ENCODE results near the gene PHLPP1.

Gene PHLPP1

GRCh38 chr18:62839874-62840713, 124.8 kb downstream of the PHLPP1 start:
- Histone ChIP-seq H3K27me3 (ENCODE audit: insufficient read depth, low read length, poor library complexity, severe bottlenecking) (no peaks in the 10 kb centered on the region), H2AFZ (ENCODE audit: low read length) (no peak overlapping the region), H3K4me3 (ENCODE audit: low read length, poor library complexity, severe bottlenecking) (no peak overlapping the region), H3K9me2 (replicated peaks; ENCODE audit: low read depth, low read length) (no peaks in the 10 kb centered on the region), H3F3A (ENCODE audit: low read depth) (no peaks in the 10 kb centered on the region), H3K4me2 (ENCODE audit: low read depth, low read length, poor library complexity, severe bottlenecking) (no peak overlapping the region), H3K36me3 (ENCODE audit: insufficient read depth, low read length) (peaks cover 2% of the 10 kb centered on the region; the same call in 1 of the 2 replicates), H3K9ac (ENCODE audit: low read depth, low read length, poor library complexity, severe bottlenecking) (no peak overlapping the region), H3K79me2 (ENCODE audit: insufficient read depth, low read length) (peaks cover 15% of the 10 kb centered on the region; the same call in 1 of the 2 replicates), H3K4me1 (ENCODE audit: insufficient read depth, low read length, poor library complexity, severe bottlenecking) (peaks cover 7% of the 10 kb centered on the region), H3K9me3 (ENCODE audit: insufficient read depth, low read depth, low read length) (no peaks in the 10 kb centered on the region), H4K20me1 (ENCODE audit: insufficient read depth, low read length, poor library complexity, severe bottlenecking) (no peaks in the 10 kb centered on the region)
- TF ChIP-seq CTCF (conservative IDR thresholded peaks at IDR 0.05; ENCODE audit: low read length): no peak
- TF ChIP-seq EZH2phosphoT487 (IDR thresholded peaks at IDR 0.05; ENCODE audit: borderline replicate concordance): no peak

- Histone ChIP-seq H3K4me1 (ENCODE audit: insufficient read depth, low read length, poor library complexity, severe bottlenecking) (peaks cover 20% of the 10 kb centered on the region), H3K79me2 (ENCODE audit: insufficient read depth, low read length) (peaks cover 13% of the 10 kb centered on the region; the same call in 1 of the 2 replicates), H4K20me1 (ENCODE audit: insufficient read depth, low read length, poor library complexity, severe bottlenecking) (no peaks in the 10 kb centered on the region), H3K27me3 (ENCODE audit: insufficient read depth, low read length, poor library complexity, severe bottlenecking) (no peaks in the 10 kb centered on the region), H3K4me2 (ENCODE audit: low read depth, low read length, poor library complexity, severe bottlenecking) (no peak overlapping the region), H3K9me2 (replicated peaks; ENCODE audit: low read depth, low read length) (no peaks in the 10 kb centered on the region), H3K36me3 (ENCODE audit: insufficient read depth, low read length) (peaks cover 2% of the 10 kb centered on the region; the same call in 1 of the 2 replicates), H3K9me3 (ENCODE audit: insufficient read depth, low read depth, low read length) (no peaks in the 10 kb centered on the region), H3K9ac (ENCODE audit: low read depth, low read length, poor library complexity, severe bottlenecking) (no peak overlapping the region), H2AFZ (ENCODE audit: low read length) (no peak overlapping the region), H3K4me3 (ENCODE audit: low read length, poor library complexity, severe bottlenecking) (no peak overlapping the region), H3F3A (ENCODE audit: low read depth) (no peaks in the 10 kb centered on the region)
- TF ChIP-seq CTCF (conservative IDR thresholded peaks at IDR 0.05; ENCODE audit: low read length) (no peak), EZH2phosphoT487 (IDR thresholded peaks at IDR 0.05; ENCODE audit: borderline replicate concordance) (no peak)
Measured at GRCh38 chr18:62841405-62841804, 126.1 kb downstream of the PHLPP1 start.

GRCh38 chr18:62842898-62843297, 127.6 kb downstream of the PHLPP1 start:
- H3K4me1 ChIP-seq (ENCODE audit: insufficient read depth, low read length, poor library complexity, severe bottlenecking): peaks cover 29% of the 10 kb centered on the region
- H3K4me2 ChIP-seq (ENCODE audit: low read depth, low read length, poor library complexity, severe bottlenecking): no peak overlapping the region
- H3K27me3 ChIP-seq (ENCODE audit: insufficient read depth, low read length, poor library complexity, severe bottlenecking): no peaks in the 10 kb centered on the region
- TF ChIP-seq CTCF (conservative IDR thresholded peaks at IDR 0.05; ENCODE audit: low read length) (no peak), EZH2phosphoT487 (IDR thresholded peaks at IDR 0.05; ENCODE audit: borderline replicate concordance) (no peak)
- no peak overlapping the region for H3K4me3 ChIP-seq (ENCODE audit: low read length, poor library complexity, severe bottlenecking)
- no peaks in the 10 kb centered on the region for H4K20me1 ChIP-seq (ENCODE audit: insufficient read depth, low read length, poor library complexity, severe bottlenecking)
- H3K9me3 ChIP-seq (ENCODE audit: insufficient read depth, low read depth, low read length): no peaks in the 10 kb centered on the region
- peaks cover 13% of the 10 kb centered on the region; the same call in 1 of the 2 replicates for H3K79me2 ChIP-seq (ENCODE audit: insufficient read depth, low read length)
- H3K36me3 ChIP-seq (ENCODE audit: insufficient read depth, low read length): peaks cover 2% of the 10 kb centered on the region; the same call in 1 of the 2 replicates
- no peak overlapping the region for H3K9ac ChIP-seq (ENCODE audit: low read depth, low read length, poor library complexity, severe bottlenecking)
- H3F3A ChIP-seq (ENCODE audit: low read depth): no peaks in the 10 kb centered on the region
- no peak overlapping the region for H2AFZ ChIP-seq (ENCODE audit: low read length)
- no peaks in the 10 kb centered on the region for H3K9me2 ChIP-seq (replicated peaks; ENCODE audit: low read depth, low read length)
